ENCODE results near the gene UBA3. TPM values are rescaled to one million over a fixed set of nuclear protein-coding genes. Genes with fewer than 3 reads are reported as not detected.

Gene UBA3
- total RNA-seq, 1 experiment from 2014 or later: 40.5 TPM

DNA sequence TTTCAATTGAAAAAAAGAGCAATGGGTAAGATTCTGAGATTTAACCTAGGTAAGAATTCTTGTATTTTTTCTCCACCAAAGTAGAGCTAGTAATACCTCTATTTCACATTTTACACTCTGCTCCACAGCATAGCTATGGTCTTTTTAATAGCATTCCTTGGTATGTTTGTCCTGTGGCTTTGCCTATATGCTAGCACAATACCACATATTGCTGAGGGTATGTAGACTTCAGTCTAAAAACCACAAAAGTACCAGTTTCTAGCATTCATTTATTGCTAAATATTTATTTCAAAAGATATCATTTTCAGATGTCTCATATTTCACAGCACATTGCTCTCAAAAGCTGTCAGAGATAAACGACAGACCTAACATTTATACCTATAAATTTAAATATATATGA, 48.5 kb downstream of the UBA3 start:
- H3K9me3 ChIP-seq (ENCODE audit: low read depth, low read length, poor library complexity, severe bottlenecking): no peaks in the 10 kb centered on the region
- CTCF ChIA-PET: no interaction called here
- H3K27me3 ChIP-seq (replicated peaks; ENCODE audit: insufficient read depth, low read depth, low read length, poor library complexity): no peaks in the 10 kb centered on the region
- no peak overlapping the region for H3K4me3 ChIP-seq (ENCODE audit: low read depth, low read length, poor library complexity, severe bottlenecking)
- TF ChIP-seq EZH2 (IDR thresholded peaks at IDR 0.05; ENCODE audit: borderline replicate concordance, low read depth, low read length, poor library complexity, severe bottlenecking): no peak
- TF ChIP-seq, protein P1, sequence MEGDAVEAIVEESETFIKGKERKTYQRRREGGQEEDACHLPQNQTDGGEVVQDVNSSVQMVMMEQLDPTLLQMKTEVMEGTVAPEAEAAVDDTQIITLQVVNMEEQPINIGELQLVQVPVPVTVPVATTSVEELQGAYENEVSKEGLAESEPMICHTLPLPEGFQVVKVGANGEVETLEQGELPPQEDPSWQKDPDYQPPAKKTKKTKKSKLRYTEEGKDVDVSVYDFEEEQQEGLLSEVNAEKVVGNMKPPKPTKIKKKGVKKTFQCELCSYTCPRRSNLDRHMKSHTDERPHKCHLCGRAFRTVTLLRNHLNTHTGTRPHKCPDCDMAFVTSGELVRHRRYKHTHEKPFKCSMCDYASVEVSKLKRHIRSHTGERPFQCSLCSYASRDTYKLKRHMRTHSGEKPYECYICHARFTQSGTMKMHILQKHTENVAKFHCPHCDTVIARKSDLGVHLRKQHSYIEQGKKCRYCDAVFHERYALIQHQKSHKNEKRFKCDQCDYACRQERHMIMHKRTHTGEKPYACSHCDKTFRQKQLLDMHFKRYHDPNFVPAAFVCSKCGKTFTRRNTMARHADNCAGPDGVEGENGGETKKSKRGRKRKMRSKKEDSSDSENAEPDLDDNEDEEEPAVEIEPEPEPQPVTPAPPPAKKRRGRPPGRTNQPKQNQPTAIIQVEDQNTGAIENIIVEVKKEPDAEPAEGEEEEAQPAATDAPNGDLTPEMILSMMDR (conservative IDR thresholded peaks at IDR 0.05; ENCODE audit: low read depth, low read length): no peak
- POLR2A ChIA-PET (ENCODE audit: low non-redundant PET): no interaction called here
- peaks cover 9% of the 10 kb centered on the region for H3K36me3 ChIP-seq (ENCODE audit: insufficient read depth, low read length, poor library complexity, severe bottlenecking)
- intact Hi-C loops (cut with micrococcal nuclease; ENCODE audit: unreplicated experiment): no loop called here
- no peak for DNase-seq (ENCODE audit: low spot score)
- H3K27ac ChIP-seq (ENCODE audit: low read depth, low read length, poor library complexity, severe bottlenecking): no peak overlapping the region
- H3K4me1 ChIP-seq (ENCODE audit: insufficient read depth, low read length, poor library complexity, severe bottlenecking): no peaks in the 10 kb centered on the region
- no TSS peak for BruUV-seq (replicated peaks)

DNA sequence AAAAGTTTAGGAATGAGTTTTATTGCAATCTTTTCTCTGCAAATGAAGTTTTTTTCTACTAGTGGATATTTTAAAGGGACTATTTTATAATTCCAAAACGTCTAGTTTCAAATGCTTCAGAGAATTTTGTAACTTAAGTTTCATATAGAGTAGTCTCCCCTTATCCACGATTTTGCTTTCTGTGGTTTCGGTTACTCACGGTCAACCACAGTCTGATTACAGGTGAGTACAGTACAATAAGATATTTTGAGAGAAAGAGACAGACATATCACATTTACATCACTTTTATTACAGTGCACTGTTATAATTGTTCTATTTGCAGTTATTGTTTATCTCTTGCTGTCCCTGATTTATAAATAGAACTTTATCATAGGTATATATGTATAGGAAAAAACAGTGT, 59.3 kb downstream of the UBA3 start:
- no peak for DNase-seq (ENCODE audit: low spot score)
- no TSS peak for BruUV-seq (replicated peaks)
- TF ChIP-seq EZH2 (IDR thresholded peaks at IDR 0.05; ENCODE audit: borderline replicate concordance, low read depth, low read length, poor library complexity, severe bottlenecking): no peak
- TF ChIP-seq, protein P1 (conservative IDR thresholded peaks at IDR 0.05; ENCODE audit: low read depth, low read length): no peak
- no peak overlapping the region for H3K27ac ChIP-seq (ENCODE audit: low read depth, low read length, poor library complexity, severe bottlenecking)
- ChIA-PET CTCF (no interaction called here), POLR2A (ENCODE audit: low non-redundant PET) (no interaction called here)
- H3K27me3 ChIP-seq (replicated peaks; ENCODE audit: insufficient read depth, low read depth, low read length, poor library complexity): no peaks in the 10 kb centered on the region
- H3K36me3 ChIP-seq (ENCODE audit: insufficient read depth, low read length, poor library complexity, severe bottlenecking): peaks cover 10% of the 10 kb centered on the region
- H3K4me3 ChIP-seq (ENCODE audit: low read depth, low read length, poor library complexity, severe bottlenecking): no peak overlapping the region
- no peaks in the 10 kb centered on the region for H3K9me3 ChIP-seq (ENCODE audit: low read depth, low read length, poor library complexity, severe bottlenecking)
- no peaks in the 10 kb centered on the region for H3K4me1 ChIP-seq (ENCODE audit: insufficient read depth, low read length, poor library complexity, severe bottlenecking)
- intact Hi-C loops (cut with micrococcal nuclease; ENCODE audit: unreplicated experiment): no loop called here

DNA sequence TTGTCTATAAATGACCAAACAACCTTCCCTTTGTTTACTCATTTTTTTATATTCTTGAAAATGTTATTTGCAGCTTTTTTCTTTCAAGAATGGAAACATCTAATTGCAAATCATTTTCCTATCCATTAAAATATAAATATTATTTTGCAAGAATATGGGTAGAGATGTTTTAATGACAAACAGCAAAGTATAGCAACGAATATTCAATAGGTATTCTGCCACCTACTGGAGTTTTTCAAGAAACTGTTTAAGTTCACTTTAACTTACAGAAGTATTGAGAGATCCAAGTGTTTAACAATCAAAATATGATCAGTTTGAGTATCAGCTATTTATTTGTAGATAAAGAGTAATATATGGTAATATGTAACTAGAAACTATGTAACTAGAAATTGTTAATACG, 59.7 kb downstream of the UBA3 start:
- Histone ChIP-seq H3K27ac (ENCODE audit: low read depth, low read length, poor library complexity, severe bottlenecking) (no peak overlapping the region), H3K9me3 (ENCODE audit: low read depth, low read length, poor library complexity, severe bottlenecking) (no peaks in the 10 kb centered on the region), H3K4me3 (ENCODE audit: low read depth, low read length, poor library complexity, severe bottlenecking) (no peak overlapping the region), H3K27me3 (replicated peaks; ENCODE audit: insufficient read depth, low read depth, low read length, poor library complexity) (no peaks in the 10 kb centered on the region), H3K36me3 (ENCODE audit: insufficient read depth, low read length, poor library complexity, severe bottlenecking) (peaks cover 5% of the 10 kb centered on the region), H3K4me1 (ENCODE audit: insufficient read depth, low read length, poor library complexity, severe bottlenecking) (no peaks in the 10 kb centered on the region)
- DNase-seq (ENCODE audit: low spot score): no peak
- ChIA-PET POLR2A (ENCODE audit: low non-redundant PET) (no interaction called here), CTCF (no interaction called here)
- intact Hi-C loops (cut with micrococcal nuclease; ENCODE audit: unreplicated experiment): no loop called here
- TF ChIP-seq, protein P1 (conservative IDR thresholded peaks at IDR 0.05; ENCODE audit: low read depth, low read length): peak; percentile 46; the same call in 1 of the 2 replicates
- no peak for TF ChIP-seq EZH2 (IDR thresholded peaks at IDR 0.05; ENCODE audit: borderline replicate concordance, low read depth, low read length, poor library complexity, severe bottlenecking)
- no TSS peak for BruUV-seq (replicated peaks)

Data from A673 (cell line).